ENCODE results near the gene PFN2.
"Not testable (repeated sequence)": the region's sequence is repeated elsewhere in the genome, so short reads cannot be mapped to it uniquely, and the experiment has no call there.

Gene PFN2

DNA sequence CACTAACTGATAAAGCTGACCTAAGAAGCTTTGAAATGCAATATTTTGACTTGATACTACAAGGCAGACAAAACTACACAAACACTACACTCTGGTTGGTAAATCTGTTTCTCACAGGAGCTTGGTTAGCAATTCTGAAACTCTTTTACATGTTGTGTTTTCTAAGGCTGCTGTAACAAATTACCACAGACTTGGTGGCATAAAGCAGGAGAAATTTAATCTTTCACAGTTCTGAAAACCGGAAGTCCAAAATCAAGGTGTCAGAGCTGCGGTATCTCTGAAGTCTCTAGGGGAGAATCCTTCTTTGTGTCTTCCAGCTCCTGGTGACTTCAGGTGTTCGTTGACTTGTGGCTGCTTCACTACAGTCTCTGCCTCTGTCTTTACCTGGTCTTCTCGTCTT, 12.9 kb upstream of the PFN2 start:
- no peak for DNase-seq (ENCODE audit: low read depth)
- H3K4me3 ChIP-seq (ENCODE audit: control insufficient read depth, low read depth, low read length) = no peak overlapping the region
- TF ChIP-seq, protein P1, sequence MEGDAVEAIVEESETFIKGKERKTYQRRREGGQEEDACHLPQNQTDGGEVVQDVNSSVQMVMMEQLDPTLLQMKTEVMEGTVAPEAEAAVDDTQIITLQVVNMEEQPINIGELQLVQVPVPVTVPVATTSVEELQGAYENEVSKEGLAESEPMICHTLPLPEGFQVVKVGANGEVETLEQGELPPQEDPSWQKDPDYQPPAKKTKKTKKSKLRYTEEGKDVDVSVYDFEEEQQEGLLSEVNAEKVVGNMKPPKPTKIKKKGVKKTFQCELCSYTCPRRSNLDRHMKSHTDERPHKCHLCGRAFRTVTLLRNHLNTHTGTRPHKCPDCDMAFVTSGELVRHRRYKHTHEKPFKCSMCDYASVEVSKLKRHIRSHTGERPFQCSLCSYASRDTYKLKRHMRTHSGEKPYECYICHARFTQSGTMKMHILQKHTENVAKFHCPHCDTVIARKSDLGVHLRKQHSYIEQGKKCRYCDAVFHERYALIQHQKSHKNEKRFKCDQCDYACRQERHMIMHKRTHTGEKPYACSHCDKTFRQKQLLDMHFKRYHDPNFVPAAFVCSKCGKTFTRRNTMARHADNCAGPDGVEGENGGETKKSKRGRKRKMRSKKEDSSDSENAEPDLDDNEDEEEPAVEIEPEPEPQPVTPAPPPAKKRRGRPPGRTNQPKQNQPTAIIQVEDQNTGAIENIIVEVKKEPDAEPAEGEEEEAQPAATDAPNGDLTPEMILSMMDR (IDR thresholded peaks at IDR 0.05; ENCODE audit: control insufficient read depth, insufficient read depth, low read depth, low read length, missing control alignments) = no peak

DNA sequence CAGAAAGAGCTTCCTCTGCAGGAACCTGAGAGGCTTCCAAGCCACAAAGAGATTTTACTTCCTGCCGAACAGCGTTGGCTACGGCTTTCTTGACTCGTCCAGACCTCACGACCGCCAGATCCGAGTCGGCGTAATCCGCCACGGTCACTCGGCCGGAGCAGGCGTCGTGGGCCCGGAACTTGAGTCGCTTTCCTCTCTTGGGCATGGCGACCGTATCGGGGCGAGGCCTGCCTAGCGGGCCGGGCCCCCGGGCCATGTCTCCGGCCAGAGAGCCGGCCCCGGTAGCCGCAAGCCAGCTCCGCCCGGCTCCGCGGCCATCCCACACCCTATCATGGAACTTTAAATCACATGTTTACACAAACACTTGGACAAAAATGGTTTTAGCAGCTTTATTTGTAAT, 12.4 kb upstream of the PFN2 start:
- DNase-seq (ENCODE audit: low read depth) = not testable (repeated sequence)

DNA sequence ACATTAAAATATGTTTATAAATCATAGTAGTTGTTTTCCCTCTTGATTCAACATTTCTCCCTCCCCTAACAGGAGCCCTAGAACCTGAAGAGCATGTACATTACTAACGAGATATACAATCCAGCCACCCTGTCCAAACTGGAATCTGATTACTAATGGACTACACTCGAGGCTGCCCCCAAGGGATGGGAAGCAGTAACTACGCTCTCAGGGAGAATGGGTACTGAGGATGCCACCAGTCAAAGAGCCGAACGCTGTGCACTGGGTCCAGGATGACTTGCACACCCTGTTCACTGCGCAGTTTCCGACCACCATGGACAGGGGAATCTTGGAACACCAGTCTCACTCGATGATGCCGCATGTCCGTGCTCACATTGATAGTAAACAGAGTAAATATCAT, 11.3 kb upstream of the PFN2 start:
- DNase-seq (ENCODE audit: low read depth); H3K4me3 ChIP-seq (ENCODE audit: control insufficient read depth, low read depth, low read length): not testable (repeated sequence)

More for the DNA sequence above, 12.4 kb upstream of the PFN2 start:
- not testable (repeated sequence) for H3K4me3 ChIP-seq (ENCODE audit: control insufficient read depth, low read depth, low read length)

DNA sequence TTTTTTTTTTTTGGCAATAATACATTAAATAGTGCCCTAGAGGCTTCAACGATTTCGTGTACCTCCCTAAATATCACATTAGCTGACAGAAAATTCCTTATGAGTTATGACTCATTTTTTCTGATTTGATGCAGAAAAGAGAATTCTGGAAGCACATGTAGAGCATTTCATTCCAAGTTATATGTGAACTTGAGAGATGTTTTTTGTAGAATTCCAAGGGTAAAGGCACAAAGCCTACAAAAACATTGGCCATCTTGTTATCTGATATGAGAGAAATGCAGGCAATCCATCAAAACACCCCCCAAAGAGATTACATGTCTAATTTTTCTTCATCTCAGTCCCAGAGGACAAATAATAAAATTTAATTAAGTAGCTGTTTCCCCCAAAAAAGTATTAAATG, 6.7 kb upstream of the PFN2 start:
- no peak overlapping the region for H3K4me3 ChIP-seq (ENCODE audit: control insufficient read depth, low read depth, low read length)
- DNase-seq (ENCODE audit: low read depth) = no peak

DNA sequence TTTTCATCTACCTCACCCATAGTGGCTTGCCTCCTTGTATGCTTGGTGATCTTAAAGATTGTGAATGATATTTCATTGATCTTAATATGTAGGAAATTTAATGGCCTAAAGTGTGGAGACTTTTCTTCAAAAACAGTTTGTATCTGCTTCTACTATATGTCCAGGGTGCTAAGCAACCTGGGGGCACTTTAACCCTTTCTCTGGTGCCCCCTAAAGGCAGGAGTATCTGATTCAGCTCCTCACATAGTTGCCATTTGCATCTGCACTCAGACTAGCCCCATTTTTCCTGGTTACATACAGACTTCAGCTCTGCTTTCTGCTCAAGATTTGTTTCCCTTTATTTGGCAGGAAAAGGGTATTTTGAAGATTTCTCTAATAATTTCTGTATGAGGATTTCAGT, 5.2 kb upstream of the PFN2 start:
- DNase-seq (ENCODE audit: low read depth) = no peak
- TF ChIP-seq, protein P1 (IDR thresholded peaks at IDR 0.05; ENCODE audit: control insufficient read depth, insufficient read depth, low read depth, low read length, missing control alignments) = no peak
- no peak overlapping the region for H3K4me3 ChIP-seq (ENCODE audit: control insufficient read depth, low read depth, low read length)

More for the DNA sequence above, 6.7 kb upstream of the PFN2 start:
- TF ChIP-seq, protein P1 (IDR thresholded peaks at IDR 0.05; ENCODE audit: control insufficient read depth, insufficient read depth, low read depth, low read length, missing control alignments) = no peak

DNA sequence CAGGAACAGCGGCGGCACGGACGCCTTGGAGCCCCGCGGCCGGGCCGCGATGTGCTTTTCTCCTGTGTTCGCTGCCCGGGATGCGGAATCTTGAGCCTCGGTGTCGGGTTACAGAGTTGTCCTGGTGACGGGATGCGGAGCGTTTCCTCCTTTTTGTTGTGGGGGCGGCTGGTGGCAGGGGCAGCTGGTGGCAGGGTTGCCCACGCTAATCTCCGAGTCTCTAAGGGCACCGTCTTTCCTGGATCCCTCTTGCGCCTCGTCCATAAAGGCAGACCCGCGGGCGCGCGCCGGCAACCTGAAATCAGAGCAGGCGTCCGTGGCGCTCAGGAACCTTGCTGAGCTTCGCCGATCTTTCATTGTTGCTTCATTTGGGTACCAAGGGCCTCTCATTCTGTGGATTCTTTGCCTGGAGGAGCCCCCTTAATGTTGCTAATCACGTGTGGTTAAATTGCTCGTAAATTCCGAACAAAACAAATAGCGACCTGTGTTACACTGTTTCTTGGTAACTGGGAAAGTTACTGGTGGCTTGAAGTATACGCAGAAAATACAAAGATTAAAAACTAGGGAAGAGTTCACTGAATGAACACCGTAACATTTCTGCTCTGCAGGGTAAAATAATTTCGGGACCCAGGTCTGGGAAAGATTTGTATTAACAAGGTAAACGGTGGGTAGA, 844 bp upstream of the PFN2 start:
- no peak for DNase-seq (ENCODE audit: low read depth)
- TF ChIP-seq, protein P1 (IDR thresholded peaks at IDR 0.05; ENCODE audit: control insufficient read depth, insufficient read depth, low read depth, low read length, missing control alignments) = no peak
- H3K4me3 ChIP-seq (ENCODE audit: control insufficient read depth, low read depth, low read length) = peak overlapping the region; percentile 74

DNA sequence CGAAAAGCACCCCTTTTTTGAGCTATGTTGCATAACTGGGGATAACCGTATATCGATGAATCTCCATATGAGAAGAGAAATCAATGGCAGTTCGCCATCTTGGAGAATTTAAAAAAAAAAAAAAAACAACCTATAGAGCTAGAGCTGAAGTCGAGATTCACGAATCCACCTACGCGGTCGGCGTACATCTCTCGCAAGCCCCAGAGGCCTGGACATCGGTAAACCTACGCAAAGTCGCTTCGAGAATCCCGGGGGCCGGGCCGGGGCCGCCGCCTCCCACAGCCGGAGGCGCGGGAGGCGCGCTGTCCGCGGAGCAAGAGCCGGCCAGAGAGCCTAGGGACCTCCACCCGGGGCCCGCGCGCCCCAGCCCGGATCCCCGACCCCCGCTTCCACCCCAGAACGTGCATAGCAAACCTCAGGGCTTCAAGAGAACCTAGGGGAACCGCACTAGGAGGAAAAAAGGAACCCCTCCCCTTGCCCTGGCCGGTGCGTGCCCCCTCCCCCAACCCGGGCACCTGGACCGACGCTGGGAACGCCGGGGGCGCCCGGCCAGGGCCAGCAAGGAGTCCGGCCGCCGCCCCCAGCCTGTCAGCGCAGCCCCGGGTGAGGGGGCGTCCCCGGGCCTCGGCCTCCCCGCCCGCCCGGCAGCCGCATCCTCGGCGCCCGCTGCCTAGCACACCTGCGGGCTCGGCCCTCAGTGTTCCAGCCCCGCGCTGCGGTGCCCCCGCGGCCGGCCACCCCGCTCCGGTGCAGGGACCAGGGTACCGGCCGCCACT, 567 bp downstream of the PFN2 start:
- no peak for DNase-seq (ENCODE audit: low read depth)
- H3K4me3 ChIP-seq (ENCODE audit: control insufficient read depth, low read depth, low read length) = peak overlapping the region; percentile 74
- TF ChIP-seq, protein P1 (IDR thresholded peaks at IDR 0.05; ENCODE audit: control insufficient read depth, insufficient read depth, low read depth, low read length, missing control alignments) = no peak

All from AG09309 (cell line).